Esophagus (tissue), 2 donors: ENCODE measurements around the gene LMNB1. TPM values are rescaled to one million over a fixed set of nuclear protein-coding genes. Genes with fewer than 3 reads are reported as not detected.

Source experiments
- H3K27ac ChIP-seq, 2 donors: one replicate each; pipeline ENCODE4 v1.5.1; 2013; ENCODE audit warnings: low read depth in 2 of 2, mild to moderate bottlenecking in 2 of 2, inconsistent platforms in 1 of 2, low read length in 1 of 2, moderate library complexity in 1 of 2
- H3K27me3 ChIP-seq, 2 donors: one replicate each; pipeline ENCODE4 v1.6.1; 2013; ENCODE audit warnings: low read length in 2 of 2, control low read depth in 1 of 2, mild to moderate bottlenecking in 1 of 2; ENCODE audit not compliant: insufficient read depth in 2 of 2, control insufficient read depth in 1 of 2
- H3K36me3 ChIP-seq, 2 donors: one replicate each; pipeline ENCODE4 v1.6.1; 2013; ENCODE audit warnings: low read length in 1 of 2; ENCODE audit not compliant: control insufficient read depth in 2 of 2, insufficient read depth in 2 of 2
- H3K4me1 ChIP-seq, 2 donors: one replicate each; pipeline ENCODE4 v1.6.1; 2013; ENCODE audit warnings: low read length in 1 of 2; ENCODE audit not compliant: control insufficient read depth in 2 of 2, insufficient read depth in 2 of 2
- H3K4me3 ChIP-seq, 2 donors: one replicate each; pipeline ENCODE4 v1.5.1; 2013; ENCODE audit warnings: low read length in 2 of 2, mild to moderate bottlenecking in 2 of 2, low read depth in 1 of 2, moderate library complexity in 1 of 2
- H3K9me3 ChIP-seq, 2 donors: one replicate each; pipeline ENCODE4 v1.6.1; 2013; ENCODE audit warnings: mild to moderate bottlenecking in 2 of 2, low read depth in 1 of 2, low read length in 1 of 2, moderate library complexity in 1 of 2; ENCODE audit not compliant: control insufficient read depth in 2 of 2, insufficient read depth in 1 of 2
- WGBS, 2 donors: extraction: QIAGEN DNeasy Blood & Tissue Kit; methylation state at CpG; one replicate each; pipeline ENCODE4 v1.1.7; 2013; 5-methylcytosine and 5-hydroxymethylcytosine counted together
- polyA plus RNA-seq, 2 donors: library from polyadenylated mRNA; stranded (reverse); fragments of 200-250 nt; gene quantifications; one replicate each; pipeline ENCODE4 v1.2.3, GENCODE V29; 2013
- donor health status: healthy with polysubstance abuse.
- donor health status: Bipolar disorder and iron deficiency.

Gene LMNB1
- polyA plus RNA-seq, 2 donors: 10.4 to 20.3 TPM

- no peaks in the 10 kb centered on the region for H3K4me1 ChIP-seq
- H3K36me3 ChIP-seq: no peaks in the 10 kb centered on the region
- H3K4me3 ChIP-seq: no peak overlapping the region
- 95 to 96% methylated on average over 4 of the region's 4 CpGs for WGBS, 2 donors
- no peaks in the 10 kb centered on the region for H3K9me3 ChIP-seq
- no peak overlapping the region for H3K27ac ChIP-seq
- no peaks in the 10 kb centered on the region for H3K27me3 ChIP-seq
These were observed 86.5 kb downstream of the LMNB1 start for GRCh38 chr5:126863402-126863801.

GRCh38 chr5:126864042-126864688 is 87.2 kb downstream of the LMNB1 start:
- 95 to 96% methylated on average over 22 of the region's 22 CpGs for WGBS, 2 donors
- Histone ChIP-seq H3K4me1 (peaks cover 0 to 2% of the 10 kb centered on the region in 2 donors), H3K27ac (no peak overlapping the region), H3K27me3 (no peaks in the 10 kb centered on the region), H3K36me3 (no peaks in the 10 kb centered on the region), H3K4me3 (no peak overlapping the region), H3K9me3 (no peaks in the 10 kb centered on the region)

GRCh38 chr5:126865299-126865698 is 88.4 kb downstream of the LMNB1 start:
- Histone ChIP-seq H3K27ac (no peak overlapping the region), H3K36me3 (no peaks in the 10 kb centered on the region), H3K9me3 (no peaks in the 10 kb centered on the region), H3K4me3 (no peak overlapping the region), H3K4me1 (peaks cover 0 to 4% of the 10 kb centered on the region in 2 donors), H3K27me3 (no peaks in the 10 kb centered on the region)
- 49 to 63% methylated on average over 3 of the region's 3 CpGs for WGBS, 2 donors

GRCh38 chr5:126866851-126867636 is 90.1 kb downstream of the LMNB1 start:
- no peaks in the 10 kb centered on the region for H3K27me3 ChIP-seq
- 83 to 87% methylated on average over 8 of the region's 8 CpGs for WGBS, 2 donors
- no peaks in the 10 kb centered on the region for H3K9me3 ChIP-seq
- H3K4me1 ChIP-seq: peaks cover 0 to 4% of the 10 kb centered on the region in 2 donors
- no peak overlapping the region for H3K4me3 ChIP-seq
- H3K27ac ChIP-seq: no peak overlapping the region
- no peaks in the 10 kb centered on the region for H3K36me3 ChIP-seq

- Histone ChIP-seq H3K36me3 (no peaks in the 10 kb centered on the region), H3K4me3 (no peak overlapping the region), H3K9me3 (no peaks in the 10 kb centered on the region), H3K27me3 (no peaks in the 10 kb centered on the region), H3K27ac (no peak overlapping the region), H3K4me1 (peaks cover 0 to 4% of the 10 kb centered on the region in 2 donors)
- 75% methylated on average over 11 of the region's 11 CpGs for WGBS, 2 donors
These were observed 91.5 kb downstream of the LMNB1 start for GRCh38 chr5:126868338-126869004.

GRCh38 chr5:126869005-126869451 is 92.1 kb downstream of the LMNB1 start:
- no peak overlapping the region for H3K27ac ChIP-seq
- no peaks in the 10 kb centered on the region for H3K27me3 ChIP-seq
- WGBS, 2 donors: 11 to 25% methylated on average over 22 of the region's 22 CpGs
- H3K4me1 ChIP-seq: peaks cover 0 to 4% of the 10 kb centered on the region in 2 donors
- no peaks in the 10 kb centered on the region for H3K36me3 ChIP-seq
- no peaks in the 10 kb centered on the region for H3K9me3 ChIP-seq
- H3K4me3 ChIP-seq: no peak overlapping the region

GRCh38 chr5:126871441-126871840 is 94.5 kb downstream of the LMNB1 start:
- Histone ChIP-seq H3K27me3 (no peaks in the 10 kb centered on the region), H3K36me3 (no peaks in the 10 kb centered on the region), H3K4me1 (peaks cover 0 to 4% of the 10 kb centered on the region in 2 donors), H3K9me3 (no peaks in the 10 kb centered on the region), H3K4me3 (no peak overlapping the region), H3K27ac (no peak overlapping the region)
- WGBS, 2 donors: 97 to 98% methylated on average over 6 of the region's 6 CpGs

GRCh38 chr5:126872561-126873354 is 95.8 kb downstream of the LMNB1 start:
- Histone ChIP-seq H3K4me3 (no peak overlapping the region), H3K36me3 (no peaks in the 10 kb centered on the region), H3K27ac (no peak overlapping the region), H3K4me1 (peaks cover 0 to 4% of the 10 kb centered on the region in 2 donors), H3K27me3 (no peaks in the 10 kb centered on the region), H3K9me3 (no peaks in the 10 kb centered on the region)
- WGBS, 2 donors: 90 to 91% methylated on average over 11 of the region's 11 CpGs

GRCh38 chr5:126875303-126875785 is 98.4 kb downstream of the LMNB1 start:
- H3K36me3 ChIP-seq: no peaks in the 10 kb centered on the region
- H3K4me1 ChIP-seq: no peaks in the 10 kb centered on the region
- no peaks in the 10 kb centered on the region for H3K9me3 ChIP-seq
- no peak overlapping the region for H3K4me3 ChIP-seq
- no peaks in the 10 kb centered on the region for H3K27me3 ChIP-seq
- H3K27ac ChIP-seq: no peak overlapping the region
- WGBS, 2 donors: 39 to 57% methylated on average over 13 of the region's 13 CpGs
